H4 (cell line): ENCODE results near the gene BBS7. TPM values are rescaled to one million over a fixed set of nuclear protein-coding genes. Genes with fewer than 3 reads are reported as not detected.

Source experiments
- DNase-seq: peaks from one replicate; pipeline ENCODE4 v3.0.0-alpha.2; 2015; ENCODE audit warnings: low spot score
- total RNA-seq: library from RNA; depleted of rRNA; stranded (reverse); fragments of >200 nt; shearing (Covaris generic); gene quantifications from 2 replicates; pipeline ENCODE4 v1.2.3, GENCODE V29; 2014; rRNA removed

The BBS7 gene
- total RNA-seq, 1 experiment from 2014 or later = 16.5 TPM

DNA sequence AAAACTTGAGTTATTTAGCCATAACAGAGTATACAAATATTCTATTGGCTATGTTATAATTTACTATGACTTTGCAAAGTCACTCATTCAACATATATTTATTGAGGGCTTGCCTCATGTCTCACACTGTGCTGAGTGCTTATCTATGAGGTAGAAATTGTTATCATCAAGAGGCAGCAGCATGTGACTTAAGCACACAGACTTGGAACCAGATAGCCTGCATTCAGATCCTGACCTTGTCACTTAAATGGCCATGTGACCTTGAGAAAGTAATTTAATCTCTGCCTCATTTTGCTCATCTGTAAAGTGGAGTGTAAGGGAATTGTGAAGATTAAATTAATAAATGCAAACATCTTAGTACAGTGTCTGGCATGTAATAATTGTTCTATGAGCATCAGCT, 79.3 kb downstream of the BBS7 start:
- no peak for DNase-seq

DNA sequence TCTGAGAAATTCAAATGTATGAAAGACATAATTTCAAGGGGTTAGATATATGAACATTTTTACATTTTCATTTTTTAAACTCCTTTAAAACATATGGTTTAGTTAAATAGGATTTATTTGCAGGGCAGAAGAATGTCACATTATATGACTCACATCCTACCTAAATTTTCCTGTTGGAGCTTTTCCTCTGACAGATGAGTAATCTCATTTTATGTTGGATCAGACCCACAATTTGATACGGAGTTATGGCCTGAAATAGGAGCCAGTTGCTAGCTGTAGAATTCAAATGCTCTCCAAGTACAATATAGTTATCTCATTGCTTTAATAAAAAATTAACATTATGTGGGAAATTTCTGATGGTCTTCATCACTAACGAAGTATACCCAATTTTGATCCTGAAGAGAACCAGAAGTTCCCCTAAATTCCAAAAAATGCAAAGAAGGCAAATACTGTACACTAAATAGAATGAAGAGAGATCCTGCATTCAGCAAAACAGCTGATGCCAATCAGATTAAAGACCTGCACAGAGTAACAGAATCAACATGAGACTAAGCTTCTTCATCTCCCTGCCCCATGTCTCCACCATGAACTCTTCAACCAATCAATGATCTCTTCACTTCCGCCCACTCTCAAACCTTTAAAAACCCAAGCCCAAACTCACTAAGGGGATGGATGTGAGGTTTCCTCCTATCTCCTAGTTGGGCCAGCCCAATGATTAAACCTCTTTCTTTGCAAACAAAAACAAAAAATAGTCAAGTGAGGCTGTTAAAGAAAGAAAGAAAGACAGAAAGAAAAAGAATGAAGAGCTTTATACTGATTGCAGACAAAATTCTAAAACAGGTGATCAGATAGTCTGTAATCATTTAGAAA, 80.1 kb downstream of the BBS7 start:
- DNase-seq = peak; percentile 16

DNA sequence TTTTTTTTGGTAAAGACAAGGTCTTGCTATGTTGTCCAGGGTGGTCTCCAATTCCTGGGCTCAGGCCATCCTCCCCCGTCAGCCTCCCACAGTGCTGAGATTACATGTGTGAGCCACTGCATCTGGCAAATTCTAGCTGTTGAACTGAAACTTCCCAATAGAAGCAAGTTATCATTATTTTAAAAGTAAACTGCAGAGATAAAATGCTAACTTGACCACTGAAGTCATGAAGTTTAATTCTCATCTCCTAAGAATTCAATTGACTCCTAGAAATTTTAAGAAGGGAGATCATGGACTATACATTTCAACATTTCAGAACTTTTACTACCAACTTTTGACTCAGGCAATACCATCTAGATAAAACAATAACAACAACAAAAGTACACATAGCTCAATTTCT, 80.8 kb downstream of the BBS7 start:
- DNase-seq = no peak

DNA sequence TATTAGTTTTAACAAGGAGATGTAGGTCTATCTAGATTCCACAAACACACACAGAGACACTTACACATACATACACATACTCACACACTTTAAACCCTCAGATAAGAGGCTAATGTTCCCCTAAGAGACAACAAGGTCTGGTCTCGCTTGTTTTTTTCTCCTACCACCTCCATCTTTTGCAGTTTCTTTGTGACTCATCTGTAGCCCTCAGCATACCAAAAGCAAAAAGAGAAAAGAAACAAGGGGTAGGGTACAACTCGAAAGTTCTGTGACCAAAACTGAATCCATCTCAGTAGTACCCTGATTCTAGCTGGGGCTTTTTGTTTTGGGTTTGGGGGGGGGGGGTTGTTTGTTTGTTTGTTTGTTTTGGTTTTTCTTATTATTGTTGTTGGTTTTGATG, 81.4 kb downstream of the BBS7 start:
- DNase-seq = no peak

DNA sequence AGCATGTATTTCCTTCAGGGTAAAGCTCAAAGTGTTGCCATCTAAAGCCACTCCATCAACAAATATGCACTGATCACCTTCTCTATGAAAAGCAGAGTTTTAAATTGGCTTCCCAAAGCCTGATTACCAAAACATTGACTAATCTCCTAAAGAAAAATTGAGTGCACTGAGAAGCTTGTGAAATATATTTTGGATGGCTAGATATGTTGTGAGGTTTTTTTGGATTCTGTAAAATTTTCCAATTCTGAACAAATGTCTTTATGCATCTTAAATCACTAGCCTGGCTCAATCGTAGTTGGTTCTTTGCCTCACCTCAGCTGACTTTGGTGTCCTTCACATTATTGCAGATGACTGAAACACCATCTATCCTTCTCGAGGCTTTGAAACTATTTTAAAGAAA, 84.1 kb downstream of the BBS7 start:
- no peak for DNase-seq

DNA sequence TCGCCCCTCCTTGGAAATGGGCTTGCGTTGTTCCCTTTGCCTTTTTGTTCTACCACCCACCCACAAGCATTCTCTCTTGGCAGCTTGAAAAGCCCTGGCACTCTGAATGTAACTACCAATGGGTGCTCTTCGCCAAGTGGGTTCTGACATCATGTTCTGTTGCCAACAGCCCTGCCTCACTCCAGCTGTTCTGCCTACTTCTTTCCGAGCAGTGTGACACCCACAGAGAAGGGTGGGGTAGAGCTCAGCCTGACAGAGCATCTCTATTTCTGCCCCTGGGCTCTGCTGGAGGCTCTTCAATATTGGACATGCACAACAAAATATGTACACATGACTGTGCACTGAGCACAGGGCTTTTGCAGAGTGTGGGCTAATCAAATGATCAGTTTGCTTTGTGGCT, 84.8 kb downstream of the BBS7 start:
- peak; percentile 31 for DNase-seq

DNA sequence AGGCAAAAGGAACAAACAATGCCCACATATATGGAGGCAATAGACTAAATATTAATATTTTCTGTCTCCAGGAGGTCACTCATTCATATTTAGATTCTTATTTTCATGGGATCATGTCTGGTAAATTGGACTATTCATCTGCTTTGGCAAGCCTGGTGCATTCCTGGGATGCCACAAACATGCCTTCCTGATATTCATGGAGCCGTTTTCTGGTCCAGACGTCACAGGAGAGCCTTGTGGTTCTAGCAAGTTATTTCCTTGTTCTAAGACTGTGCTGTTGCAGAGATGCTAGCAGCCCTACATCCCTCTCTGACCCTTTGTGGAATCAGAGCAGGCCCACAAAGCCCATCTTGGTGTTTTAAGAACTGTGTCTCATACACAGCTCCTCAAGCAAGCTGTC, 85.3 kb downstream of the BBS7 start:
- DNase-seq = peak; percentile 69

DNA sequence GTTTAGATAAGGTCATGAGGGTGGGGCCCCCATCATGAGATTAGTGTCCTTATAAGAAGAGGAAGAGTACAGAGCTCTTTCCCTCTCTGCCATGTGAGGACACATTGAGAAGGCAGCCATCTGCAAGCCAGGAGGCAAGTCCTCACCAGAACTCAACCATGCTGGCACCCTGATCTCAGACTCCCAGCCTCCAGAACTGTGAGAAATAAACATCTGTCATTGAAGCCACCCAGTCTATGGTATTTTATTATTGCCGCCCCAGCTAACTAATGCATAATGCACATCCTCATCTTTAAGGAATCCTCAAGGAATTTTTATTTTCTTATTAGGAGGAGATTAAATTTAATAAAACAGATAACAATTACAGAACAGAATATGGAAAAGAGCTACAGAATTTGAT, 85.9 kb downstream of the BBS7 start:
- DNase-seq = no peak

DNA sequence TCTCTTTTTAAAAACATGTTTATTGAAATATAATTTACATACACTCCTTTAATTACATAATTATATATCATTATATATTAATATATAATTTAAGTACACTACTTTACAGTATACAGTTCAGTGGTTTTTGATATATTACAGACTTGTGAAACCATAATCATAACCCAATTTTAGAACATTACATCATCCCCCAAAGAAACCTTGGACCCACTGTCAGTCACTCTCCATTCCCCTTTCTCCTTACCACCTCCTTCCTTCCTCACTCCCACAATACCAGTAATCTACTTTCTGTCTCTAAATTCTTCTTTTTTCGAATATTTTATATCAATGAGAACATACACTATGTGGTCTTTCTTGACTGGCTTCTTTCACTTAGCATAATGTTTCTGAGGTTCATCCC, 87.1 kb downstream of the BBS7 start:
- no peak for DNase-seq

DNA sequence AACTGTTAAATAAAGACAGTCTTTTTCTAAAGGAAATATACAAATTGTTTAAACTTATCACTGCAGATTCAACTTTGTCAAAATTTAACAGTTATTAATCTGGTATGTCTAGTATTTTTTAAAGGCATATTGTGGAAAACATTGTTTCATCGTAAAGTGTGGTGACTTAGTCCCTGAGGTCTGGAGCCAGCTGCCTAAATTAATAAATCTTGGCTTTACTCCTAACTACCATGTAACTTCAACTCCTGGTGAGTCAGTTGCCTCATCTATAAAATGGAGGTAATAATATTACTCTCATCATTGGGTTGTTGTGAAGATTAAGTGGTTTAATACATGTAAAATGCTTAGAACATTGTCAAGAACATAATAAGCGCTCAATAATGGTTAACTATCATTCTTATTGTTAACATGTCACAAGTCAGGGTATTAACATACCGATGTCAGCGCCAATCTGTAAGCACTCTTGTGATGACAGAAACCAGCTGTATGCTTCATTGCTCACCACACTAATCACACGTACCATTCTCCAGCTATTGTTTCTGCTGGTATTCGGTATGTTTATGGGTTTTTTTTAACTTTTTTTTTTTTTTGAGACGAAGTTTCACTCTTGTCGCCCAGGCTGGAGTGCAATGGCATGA, 91.2 kb downstream of the BBS7 start:
- DNase-seq = no peak

DNA sequence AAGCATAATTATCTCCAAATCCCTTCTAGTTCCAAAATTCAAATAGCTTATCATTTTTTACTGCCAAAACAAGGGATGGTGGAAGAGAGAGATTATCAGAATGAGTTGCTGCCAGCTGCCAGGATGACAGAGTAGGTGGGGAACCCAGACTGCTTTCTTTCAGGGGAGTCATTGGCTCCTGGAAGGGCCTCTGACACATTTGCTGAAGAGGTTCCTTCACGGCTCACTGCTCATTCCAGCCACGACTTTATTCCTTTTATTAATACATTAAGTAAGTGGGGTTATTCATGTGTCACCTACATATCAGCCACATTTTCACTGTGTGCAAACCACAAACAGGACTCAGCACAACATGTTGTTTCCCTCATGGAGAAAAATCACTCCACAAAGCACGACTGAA, 92.6 kb downstream of the BBS7 start:
- no peak for DNase-seq

DNA sequence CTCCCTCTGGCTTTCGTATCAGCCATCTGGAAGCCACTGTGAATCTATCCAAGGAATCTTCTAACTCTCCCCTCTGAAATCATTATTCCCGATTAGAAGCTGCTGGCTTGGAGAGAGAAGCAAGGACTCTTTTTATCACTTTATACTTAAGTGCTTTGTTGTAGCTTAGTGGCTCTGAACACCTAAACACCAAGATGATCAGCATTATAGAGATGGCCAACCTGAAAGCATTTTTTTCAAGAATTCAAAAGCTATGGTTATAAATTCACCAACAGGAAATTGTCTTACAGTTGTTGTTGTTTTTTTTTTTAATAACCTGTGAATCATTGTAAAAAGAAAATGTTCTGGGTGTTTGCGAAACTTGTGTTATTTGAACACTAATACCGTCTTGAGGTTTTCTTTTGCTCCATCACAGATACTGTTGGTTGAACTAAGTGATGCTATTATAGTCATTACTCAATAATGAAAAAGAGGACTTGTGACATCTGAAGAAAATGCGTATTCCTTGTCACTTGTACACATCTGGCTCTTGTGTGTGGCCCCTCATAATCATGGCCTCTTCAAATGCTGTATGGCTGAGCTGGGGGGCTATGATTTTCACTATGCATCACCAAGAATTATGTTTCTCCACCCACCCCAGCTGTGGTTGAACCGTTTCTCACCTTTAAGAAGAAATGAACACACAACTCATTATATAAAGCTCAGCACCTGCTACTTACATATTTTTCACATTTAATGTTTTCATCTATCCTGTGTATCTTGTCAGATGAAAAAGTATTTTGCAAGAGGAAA, 93.5 kb downstream of the BBS7 start:
- DNase-seq = no peak

Other genes starting within 250 kb of the BBS7 start
- 734 and 836 TPM in 2 replicates for gene ANXA5, start 173.5 kb downstream of the BBS7 start, total RNA-seq
- not detected in 2 replicates for gene SMIM43, start 105.3 kb downstream of the BBS7 start, total RNA-seq
- 57.6 and 75.5 TPM in 2 replicates for gene EXOSC9, start 69.2 kb downstream of the BBS7 start, total RNA-seq
- gene CCNA2, start 46.6 kb downstream of the BBS7 start, total RNA-seq = 119 and 132 TPM in 2 replicates
- 0.55 and 2.3 TPM in 2 replicates for gene TRPC3, start 81.6 kb upstream of the BBS7 start, total RNA-seq